ENCODE results near the gene GIPC1. TPM values are rescaled to one million over a fixed set of nuclear protein-coding genes. Genes with fewer than 3 reads are reported as not detected.

Gene GIPC1
- total and polyA plus RNA-seq, 9 of the 15 experiments (the other 6 are each of a cell fraction or from before 2014, with no cell fraction given): 0.49 to 54.7 (median 24.8) TPM

GRCh38 chr19:14510311-14511228, 14.6 kb upstream of the GIPC1 start (continued):
- TF ChIP-seq SAFB2 (IDR thresholded peaks at IDR 0.05; ENCODE audit: borderline replicate concordance, low read depth, low read length, severe bottlenecking): no peak
- no peak for TF ChIP-seq PREB (CRISPR knock-in tag; IDR thresholded peaks at IDR 0.05)
- peak in 1 of 2 experiments; percentile 4; a peak in 1 of 4 replicates for TF ChIP-seq FOXK2 (conservative IDR thresholded peaks at IDR 0.05 in 1 of 2, IDR thresholded peaks at IDR 0.05 in 1 of 2; ENCODE audit: low read depth in 2 of 2)
- TF ChIP-seq PRPF4 (IDR thresholded peaks at IDR 0.05; ENCODE audit: insufficient read depth, low read depth, low read length, poor library complexity, severe bottlenecking): no peak
- TF ChIP-seq ZNF655 (CRISPR knock-in tag; IDR thresholded peaks at IDR 0.05): no peak
- TF ChIP-seq RBFOX2 (IDR thresholded peaks at IDR 0.05; ENCODE audit: low read depth, low read length): peak; percentile 24; the same call in 1 of the 2 replicates
- TF ChIP-seq CEBPB (tag; IDR thresholded peaks at IDR 0.05): peak; percentile 63
- TF ChIP-seq ZNF174 (CRISPR knock-in tag; IDR thresholded peaks at IDR 0.05): no peak
- peak in 1 of 2 experiments; percentile 57; a peak in 1 of 4 replicates for TF ChIP-seq MLLT1 (IDR thresholded peaks at IDR 0.05)
- TF ChIP-seq KLF13 (tag; IDR thresholded peaks at IDR 0.05; ENCODE audit: borderline replicate concordance, low read depth): no peak
- TF ChIP-seq CBX1 (IDR thresholded peaks at IDR 0.05; ENCODE audit: low read depth): no peak
- TF ChIP-seq MXD1 (CRISPR knock-in tag; IDR thresholded peaks at IDR 0.05; ENCODE audit: borderline replicate concordance, poor library complexity, severe bottlenecking): no peak
- TF ChIP-seq THRAP3 (IDR thresholded peaks at IDR 0.05; ENCODE audit: borderline replicate concordance): 0 out of 2 replicates have a peak, but pooled peaks have one; percentile 38
- TF ChIP-seq ZNF778 (CRISPR knock-in tag; IDR thresholded peaks at IDR 0.05): no peak
- TF ChIP-seq USF1 (CRISPR knock-in tag; IDR thresholded peaks at IDR 0.05): no peak
- TF ChIP-seq SRSF7 (optimal IDR thresholded peaks at IDR 0.05; ENCODE audit: low read depth, low read length): no peak
- TF ChIP-seq FOXO4 (CRISPR knock-in tag; IDR thresholded peaks at IDR 0.05): no peak
- no peak for TF ChIP-seq SNIP1 (IDR thresholded peaks at IDR 0.05; ENCODE audit: low read depth)
- TF ChIP-seq CCNT2 (IDR thresholded peaks at IDR 0.05; ENCODE audit: borderline replicate concordance, extremely low read depth, insufficient read length, low read depth, low read length): no peak

Measured in K562 (cell line).